SJSA1 (cell line): ENCODE measurements around the gene MFSD6. TPM values are rescaled to one million over a fixed set of nuclear protein-coding genes. Genes with fewer than 3 reads are reported as not detected.

ENCODE experiments used
- DNase-seq, 2 experiments: peaks; one replicate each; pipeline ENCODE4 v3.0.0-alpha.2; 2015 to 2020; ENCODE audit warnings: low spot score in 2 of 2, low read depth in 1 of 2
- H3K27ac ChIP-seq: fragments of 250-450 bp; sonication (Bioruptor Pico); 2 replicates; pipeline ENCODE4 v1.5.1; 2020; ENCODE audit warnings: mild to moderate bottlenecking, moderate library complexity
- H3K27me3 ChIP-seq: fragments of 250-450 bp; sonication (Bioruptor Pico); replicated peaks from 2 replicates; pipeline ENCODE4 v1.5.1; 2020; ENCODE audit warnings: mild to moderate bottlenecking, moderate library complexity
- H3K36me3 ChIP-seq: fragments of 250-450 bp; sonication (Bioruptor Pico); 2 replicates; pipeline ENCODE4 v1.5.1; 2020; ENCODE audit warnings: mild to moderate bottlenecking
- H3K4me1 ChIP-seq: fragments of 250-450 bp; sonication (Bioruptor Pico); replicated peaks from 2 replicates; pipeline ENCODE4 v1.6.1; 2021; ENCODE audit warnings: mild to moderate bottlenecking
- H3K4me3 ChIP-seq: fragments of 250-450 bp; sonication (Bioruptor Pico); 2 replicates; pipeline ENCODE4 v1.5.1; 2020; ENCODE audit warnings: mild to moderate bottlenecking
- H3K9me3 ChIP-seq: fragments of 250-450 bp; sonication (Bioruptor Pico); replicated peaks from 2 replicates; pipeline ENCODE4 v1.5.1; 2020; ENCODE audit warnings: mild to moderate bottlenecking
- total RNA-seq: library from RNA; depleted of rRNA; stranded (reverse); fragments of >200 nt; shearing (Covaris generic); gene quantifications from 2 replicates; pipeline ENCODE4 v1.2.3, GENCODE V29; 2014

Gene MFSD6
- total RNA-seq, 1 experiment from 2014 or later: 2.8 TPM

DNA sequence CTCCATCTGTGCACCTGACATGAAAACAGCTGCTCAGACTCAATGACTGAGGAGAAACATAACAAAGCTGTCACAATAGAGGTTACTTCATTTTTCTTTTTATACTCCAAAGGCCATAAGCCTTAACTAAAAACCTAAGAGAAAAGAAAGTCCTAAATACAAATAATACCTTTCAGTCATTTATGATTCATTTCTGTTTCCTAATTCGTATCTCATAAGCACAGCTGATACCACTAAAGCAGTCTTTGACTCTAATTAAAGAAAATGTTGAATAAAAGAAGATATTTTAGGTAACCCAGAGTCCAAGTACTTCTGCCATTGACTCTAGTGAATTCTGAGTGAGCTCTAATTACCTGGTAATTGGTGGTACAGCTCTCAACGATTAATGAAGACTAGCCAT is 105.7 kb downstream of the MFSD6 start:
- no peaks in the 10 kb centered on the region for H3K27me3 ChIP-seq
- H3K4me1 ChIP-seq: no peaks in the 10 kb centered on the region
- no peaks in the 10 kb centered on the region for H3K9me3 ChIP-seq
- H3K27ac ChIP-seq: no peak overlapping the region
- no peak for DNase-seq
- no peak overlapping the region for H3K4me3 ChIP-seq
- peaks cover 22% of the 10 kb centered on the region for H3K36me3 ChIP-seq

DNA sequence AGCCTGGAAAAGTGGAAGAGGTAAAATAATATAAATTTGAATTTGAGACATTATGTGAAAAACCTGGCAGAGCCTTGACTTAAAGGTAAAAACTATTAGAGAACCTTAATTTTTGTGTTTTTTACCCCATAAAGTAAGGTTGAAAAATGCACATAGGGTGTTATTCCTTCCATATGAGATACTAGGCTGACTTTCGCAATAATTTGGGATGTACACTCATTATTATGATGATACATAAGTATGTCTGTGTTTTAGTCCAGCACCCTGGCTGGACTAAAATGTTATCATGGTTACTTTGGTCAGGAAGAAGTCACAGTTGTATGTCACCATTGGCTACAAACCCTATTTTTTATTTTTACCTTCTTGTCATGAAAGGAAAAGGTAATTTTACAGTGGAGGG is 106.5 kb downstream of the MFSD6 start:
- H3K27ac ChIP-seq: no peak overlapping the region
- no peak for DNase-seq

DNA sequence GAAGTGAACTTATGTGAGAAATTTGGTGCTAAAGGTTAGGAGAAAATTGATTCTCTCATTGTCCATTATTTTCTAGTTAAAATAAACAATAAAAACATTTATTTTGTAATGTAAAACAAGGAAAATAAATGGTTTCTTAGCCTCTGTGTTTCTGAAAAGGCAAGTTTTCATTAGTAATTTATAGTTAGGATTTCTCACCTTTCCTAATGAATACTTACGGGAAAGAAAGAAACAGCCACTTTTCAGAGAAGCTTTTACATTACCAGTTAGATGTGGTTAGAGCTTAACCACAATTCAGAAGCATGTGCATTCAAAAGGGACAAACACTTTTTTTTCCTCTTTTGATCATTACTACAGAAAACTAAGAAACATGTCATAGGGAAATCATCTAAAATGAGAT is 107.5 kb downstream of the MFSD6 start:
- Histone ChIP-seq H3K4me3 (no peak overlapping the region), H3K27ac (no peak overlapping the region), H3K27me3 (no peaks in the 10 kb centered on the region), H3K4me1 (no peaks in the 10 kb centered on the region), H3K9me3 (no peaks in the 10 kb centered on the region), H3K36me3 (peaks cover 18% of the 10 kb centered on the region)
- no peak for DNase-seq

More for the DNA sequence above, 106.5 kb downstream of the MFSD6 start:
- Histone ChIP-seq H3K9me3 (no peaks in the 10 kb centered on the region), H3K4me3 (no peak overlapping the region), H3K27me3 (no peaks in the 10 kb centered on the region), H3K36me3 (peaks cover 23% of the 10 kb centered on the region), H3K4me1 (no peaks in the 10 kb centered on the region)

DNA sequence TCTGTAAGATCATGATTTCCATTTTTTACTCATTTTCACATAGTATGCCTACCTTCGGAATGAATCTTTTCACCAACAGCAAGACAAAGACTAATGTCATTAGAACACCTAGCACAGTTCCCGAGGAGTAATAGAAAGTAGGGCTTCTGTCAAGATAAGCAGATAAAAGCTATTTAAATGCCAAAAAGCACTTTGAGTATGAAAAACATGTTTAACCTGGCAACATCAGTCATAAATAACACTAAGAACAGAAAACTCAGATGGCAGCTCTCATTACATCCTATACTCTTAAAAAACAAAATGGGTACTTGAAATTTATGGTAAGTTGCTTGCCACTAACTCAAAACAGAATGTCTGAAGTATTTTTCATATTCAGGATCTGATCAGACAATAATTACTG is 109.3 kb downstream of the MFSD6 start:
- DNase-seq: no peak
- Histone ChIP-seq H3K4me1 (no peaks in the 10 kb centered on the region), H3K27ac (no peak overlapping the region)

DNA sequence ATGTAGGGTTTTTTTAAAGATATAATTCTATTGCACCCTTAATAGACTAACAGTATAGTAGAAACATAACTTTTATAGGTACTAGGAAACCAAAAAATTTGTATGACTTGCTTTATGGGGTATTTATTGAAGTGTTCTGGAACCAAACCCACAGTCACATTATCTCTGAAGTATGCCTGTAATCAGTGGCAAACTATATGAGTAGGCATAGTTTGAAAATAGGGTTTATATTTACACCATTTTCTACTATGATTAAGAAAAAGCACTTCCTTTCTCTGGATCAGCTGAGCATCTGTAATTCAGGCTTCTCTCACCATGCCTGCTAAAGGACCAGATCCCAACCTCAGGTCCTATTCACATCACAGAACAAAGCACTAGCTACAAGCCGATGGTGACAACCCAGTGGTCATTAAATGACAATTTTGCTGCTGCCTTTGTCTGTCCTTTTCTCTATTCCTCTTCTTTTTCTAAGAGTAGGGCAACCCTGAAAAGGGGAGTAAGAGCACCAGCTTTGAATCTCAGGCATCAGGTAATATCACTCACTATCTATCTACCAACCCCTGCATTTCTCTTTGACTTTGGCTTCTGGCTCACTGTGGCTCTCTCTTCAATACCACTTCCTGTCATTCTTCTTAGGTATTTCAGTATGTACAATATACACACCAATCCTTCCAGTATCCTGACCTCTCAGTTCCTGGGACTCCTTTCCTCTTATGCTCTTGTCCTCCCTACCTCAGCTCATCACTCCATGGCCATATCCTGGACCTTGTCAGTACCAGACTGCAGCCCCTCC is 112.0 kb downstream of the MFSD6 start:
- DNase-seq: no peak
- no peak overlapping the region for H3K27ac ChIP-seq
- no peaks in the 10 kb centered on the region for H3K27me3 ChIP-seq

More for the DNA sequence above, 109.3 kb downstream of the MFSD6 start:
- Histone ChIP-seq H3K4me3 (no peak overlapping the region), H3K9me3 (no peaks in the 10 kb centered on the region), H3K27me3 (no peaks in the 10 kb centered on the region), H3K36me3 (peaks cover 18% of the 10 kb centered on the region)

DNA sequence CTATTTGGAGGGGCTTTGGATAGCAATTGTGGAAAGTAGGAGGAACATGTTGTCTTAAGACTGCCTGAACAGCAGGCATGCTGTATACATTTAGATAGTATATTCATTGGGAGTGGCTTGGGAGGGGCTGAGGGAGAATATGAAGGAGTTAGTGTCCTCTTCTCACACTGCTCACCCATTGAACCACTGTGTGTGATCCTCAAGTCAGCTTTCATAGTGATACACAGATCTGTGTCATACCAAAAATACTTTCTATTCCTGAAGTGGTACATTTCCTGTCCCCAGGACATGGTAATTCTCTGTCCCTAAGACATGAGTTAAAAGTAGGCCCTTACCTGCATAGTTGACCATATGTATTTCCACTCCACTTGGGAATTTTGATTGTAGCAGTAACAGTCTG is 116.8 kb downstream of the MFSD6 start:
- H3K27ac ChIP-seq: no peak overlapping the region
- DNase-seq: no peak
- 0 out of 2 replicates have a peak, but pooled peaks cover 3% of the 10 kb centered on the region for H3K4me1 ChIP-seq
- H3K4me3 ChIP-seq: no peak overlapping the region
- H3K27me3 ChIP-seq: no peaks in the 10 kb centered on the region
- no peaks in the 10 kb centered on the region for H3K9me3 ChIP-seq
- peaks cover 9% of the 10 kb centered on the region for H3K36me3 ChIP-seq

More for the DNA sequence above, 112.0 kb downstream of the MFSD6 start:
- Histone ChIP-seq H3K9me3 (no peaks in the 10 kb centered on the region), H3K4me1 (no peaks in the 10 kb centered on the region), H3K36me3 (peaks cover 16% of the 10 kb centered on the region), H3K4me3 (no peak overlapping the region)

DNA sequence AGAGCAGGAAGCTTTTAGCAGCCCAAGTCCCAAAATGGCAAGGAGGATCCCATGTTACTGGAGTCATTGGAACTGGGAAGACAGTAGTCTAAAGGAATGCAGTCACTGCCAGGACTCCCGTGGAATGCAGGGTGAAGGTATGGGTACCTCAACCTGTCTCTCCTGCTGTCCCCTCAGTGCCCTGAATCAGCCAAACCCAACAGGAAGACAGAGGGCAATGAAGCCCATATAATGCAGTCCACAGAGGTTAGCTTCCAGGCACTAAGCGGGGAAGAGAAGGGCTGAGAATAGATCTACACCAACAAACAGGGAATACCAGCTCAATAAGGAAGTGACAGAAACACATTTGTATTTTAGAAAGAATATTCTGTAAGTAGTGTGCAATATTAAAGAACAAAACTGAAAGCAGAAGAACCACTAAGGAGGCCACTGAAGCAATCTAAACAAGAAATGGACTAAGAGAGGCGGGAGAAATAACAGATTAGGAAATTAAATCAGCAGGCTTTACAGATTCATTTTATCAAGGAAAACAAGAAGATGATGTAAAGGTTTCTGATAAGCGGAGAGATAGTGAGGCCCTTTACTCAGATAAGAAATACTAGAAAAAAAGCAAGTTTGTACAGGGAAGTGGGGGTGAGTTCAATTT is 118.1 kb downstream of the MFSD6 start:
- no peaks in the 10 kb centered on the region for H3K27me3 ChIP-seq
- DNase-seq: no peak
- H3K27ac ChIP-seq: no peak overlapping the region

DNA sequence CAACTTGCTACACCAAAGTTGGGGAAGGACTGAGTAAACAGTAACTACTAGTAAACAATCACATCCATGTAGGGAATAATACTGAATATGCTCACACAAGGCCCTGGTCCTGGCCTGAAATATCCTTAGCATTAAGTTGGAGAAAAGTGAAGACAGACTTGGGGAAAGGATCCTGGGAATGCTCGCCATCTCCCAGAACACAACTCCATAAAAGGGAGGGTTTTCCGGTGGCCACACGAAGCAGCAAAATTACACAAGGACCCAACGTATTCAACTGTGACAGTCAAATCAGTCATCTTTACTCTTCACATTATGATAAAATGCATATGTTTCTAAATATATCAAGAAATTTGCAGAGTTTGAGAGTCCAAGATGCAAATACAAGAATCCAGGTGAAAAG is 119.1 kb downstream of the MFSD6 start:
- Histone ChIP-seq H3K4me3 (no peak overlapping the region), H3K36me3 (peaks cover 9% of the 10 kb centered on the region), H3K27ac (no peak overlapping the region), H3K4me1 (0 out of 2 replicates have a peak, but pooled peaks cover 3% of the 10 kb centered on the region), H3K9me3 (no peaks in the 10 kb centered on the region), H3K27me3 (no peaks in the 10 kb centered on the region)
- no peak for DNase-seq

More for the DNA sequence above, 118.1 kb downstream of the MFSD6 start:
- no peaks in the 10 kb centered on the region for H3K9me3 ChIP-seq
- H3K4me3 ChIP-seq: no peak overlapping the region
- H3K4me1 ChIP-seq: 0 out of 2 replicates have a peak, but pooled peaks cover 3% of the 10 kb centered on the region
- H3K36me3 ChIP-seq: peaks cover 9% of the 10 kb centered on the region

DNA sequence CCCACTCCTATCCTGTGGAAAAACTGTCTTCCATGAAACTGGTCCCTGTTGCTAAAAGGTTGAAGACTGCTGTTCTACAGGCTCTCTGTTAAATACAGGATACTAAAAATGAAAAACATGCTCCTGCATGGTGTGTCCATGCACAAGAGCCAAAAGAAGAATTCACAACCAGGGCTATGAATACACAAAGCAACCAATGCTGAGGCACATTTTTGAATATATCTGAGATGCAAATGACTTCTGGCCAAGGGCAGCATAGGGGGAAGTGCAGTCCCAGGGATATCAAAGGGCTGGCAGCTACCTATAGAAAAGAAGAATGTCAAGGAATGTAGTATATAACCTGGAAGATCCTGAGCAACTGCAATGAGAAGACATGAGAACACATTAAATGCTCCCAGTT is 119.8 kb downstream of the MFSD6 start:
- H3K4me1 ChIP-seq: 0 out of 2 replicates have a peak, but pooled peaks cover 3% of the 10 kb centered on the region
- H3K27ac ChIP-seq: no peak overlapping the region
- H3K27me3 ChIP-seq: no peaks in the 10 kb centered on the region
- H3K9me3 ChIP-seq: no peaks in the 10 kb centered on the region
- H3K36me3 ChIP-seq: peaks cover 9% of the 10 kb centered on the region
- no peak for DNase-seq
- H3K4me3 ChIP-seq: no peak overlapping the region

DNA sequence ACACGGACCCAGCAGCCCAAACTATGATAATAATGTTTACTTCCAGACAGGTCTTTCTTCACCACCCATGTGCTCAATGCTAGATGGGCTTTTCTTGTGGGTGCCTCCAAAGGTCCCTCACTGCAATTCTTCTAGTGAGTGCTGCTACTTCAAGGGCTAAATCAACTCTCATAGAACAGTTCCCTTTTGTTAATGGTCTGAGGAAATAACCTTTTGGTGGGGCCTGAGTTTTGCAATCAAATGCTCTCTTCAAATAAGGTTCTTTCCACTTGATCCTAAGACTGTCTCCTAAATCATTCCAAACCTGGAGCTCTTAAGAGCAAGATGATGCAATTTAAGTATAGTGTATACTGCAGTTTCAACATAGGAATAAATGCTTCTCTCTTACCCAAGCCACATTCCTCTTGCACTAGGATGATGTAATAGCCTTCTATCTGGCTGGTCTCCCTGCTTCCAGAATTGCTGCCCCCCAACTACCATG is 120.4 kb downstream of the MFSD6 start:
- peaks cover 6% of the 10 kb centered on the region; the same call in 1 of the 2 replicates for H3K36me3 ChIP-seq
- DNase-seq: no peak
- no peak overlapping the region for H3K27ac ChIP-seq
- H3K4me3 ChIP-seq: no peak overlapping the region
- no peaks in the 10 kb centered on the region for H3K9me3 ChIP-seq
- peaks cover 8% of the 10 kb centered on the region for H3K4me1 ChIP-seq
- H3K27me3 ChIP-seq: no peaks in the 10 kb centered on the region

DNA sequence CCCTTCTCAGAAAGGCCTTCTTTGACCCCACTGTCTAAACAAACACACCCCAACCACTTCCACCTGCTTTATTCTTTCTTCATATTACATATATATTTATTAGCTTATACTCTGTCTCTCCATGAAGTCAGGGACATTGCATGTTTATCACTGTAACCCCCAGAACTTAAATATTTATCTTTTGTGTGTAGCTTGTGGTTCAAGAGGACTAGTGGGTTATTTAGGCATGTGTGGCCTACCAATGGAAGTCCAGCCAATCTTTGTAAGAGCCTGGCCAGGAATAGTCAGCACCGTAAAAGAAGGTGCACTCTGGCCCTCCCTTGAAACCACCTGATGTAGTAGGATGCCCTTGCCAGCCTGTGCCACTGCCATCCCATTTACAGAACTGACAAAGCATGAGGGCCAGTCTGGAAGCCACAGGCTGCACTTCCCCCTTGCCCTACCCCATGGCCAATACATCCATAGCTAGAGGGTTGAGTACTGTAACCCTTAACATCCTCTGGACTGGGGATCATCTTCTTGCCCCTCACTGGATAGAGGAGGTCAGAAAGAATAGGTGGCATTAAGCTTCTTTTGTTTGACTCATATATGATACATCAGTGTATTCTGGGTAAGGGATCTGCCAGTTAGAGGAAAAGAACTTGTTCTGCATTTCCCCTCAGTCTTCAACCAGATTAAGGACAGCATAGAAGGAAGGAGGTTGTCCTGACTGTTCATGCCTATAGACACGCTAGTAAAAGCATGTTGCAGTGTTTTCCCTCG is 121.5 kb downstream of the MFSD6 start:
- Histone ChIP-seq H3K27me3 (no peaks in the 10 kb centered on the region), H3K4me1 (peaks cover 13% of the 10 kb centered on the region), H3K36me3 (peaks cover 4% of the 10 kb centered on the region; the same call in 1 of the 2 replicates), H3K9me3 (no peaks in the 10 kb centered on the region), H3K27ac (no peak overlapping the region), H3K4me3 (no peak overlapping the region)
- no peak for DNase-seq

DNA sequence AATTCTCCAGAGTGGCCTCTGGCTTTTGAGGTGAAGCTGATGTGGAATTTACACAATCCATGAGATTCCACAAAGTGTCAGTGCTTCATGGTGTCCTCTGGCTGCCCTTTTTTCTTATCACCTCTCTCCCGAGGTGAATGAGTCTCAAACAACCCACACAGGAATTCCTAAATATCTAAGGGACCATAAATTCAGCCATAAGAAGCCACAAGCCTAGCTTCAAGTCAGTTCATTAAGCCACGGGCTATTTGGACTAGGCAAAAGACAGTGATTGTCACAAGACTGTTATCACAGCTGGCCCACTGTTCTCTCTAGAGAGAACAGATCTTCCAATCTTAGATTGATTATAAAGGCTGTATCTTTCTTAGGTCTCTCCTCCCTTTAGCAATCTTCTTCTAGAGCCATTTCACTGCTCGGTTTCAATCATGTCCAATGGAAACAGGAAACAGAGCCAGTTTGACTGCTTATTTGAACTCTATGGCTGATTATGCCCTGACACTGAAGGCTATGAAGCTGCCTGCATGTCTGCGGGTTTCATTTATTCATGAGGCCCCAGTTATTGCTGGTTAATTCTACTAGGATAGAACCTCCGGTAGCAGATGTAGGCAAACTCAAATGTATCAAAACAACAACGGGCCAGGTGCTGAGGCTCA is 122.2 kb downstream of the MFSD6 start:
- Histone ChIP-seq H3K4me3 (no peak overlapping the region), H3K27ac (no peak overlapping the region), H3K4me1 (peaks cover 13% of the 10 kb centered on the region), H3K9me3 (no peaks in the 10 kb centered on the region), H3K27me3 (no peaks in the 10 kb centered on the region), H3K36me3 (no peaks in the 10 kb centered on the region; the same call in 1 of the 2 replicates)
- no peak for DNase-seq

DNA sequence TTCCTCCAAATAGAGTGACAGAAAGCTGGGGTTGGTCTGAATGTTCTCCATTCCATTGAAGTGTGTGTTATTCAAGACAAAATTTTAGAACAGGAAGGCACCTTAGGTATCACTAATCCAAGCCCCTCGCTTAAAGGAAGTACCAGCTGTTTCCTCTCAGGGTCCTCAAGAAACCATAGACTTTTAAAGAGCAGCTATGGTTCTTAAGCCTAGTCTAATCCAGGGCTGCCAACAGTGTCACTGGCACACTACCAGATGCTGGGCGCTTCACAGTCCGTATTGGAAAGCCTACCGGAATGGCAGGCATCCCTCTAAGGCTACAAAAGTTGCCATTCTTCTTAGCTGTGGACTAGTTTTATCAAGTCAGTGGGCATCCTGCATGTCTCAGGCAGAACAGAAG is 124.4 kb downstream of the MFSD6 start:
- peaks cover 17% of the 10 kb centered on the region for H3K4me1 ChIP-seq

More for the DNA sequence above, 124.4 kb downstream of the MFSD6 start:
- no peaks in the 10 kb centered on the region for H3K27me3 ChIP-seq
- H3K36me3 ChIP-seq: no peaks in the 10 kb centered on the region
- DNase-seq: no peak
- no peak overlapping the region for H3K4me3 ChIP-seq
- no peak overlapping the region for H3K27ac ChIP-seq
- H3K9me3 ChIP-seq: no peaks in the 10 kb centered on the region
